Measurements from ENCODE around the gene PADI1.

The PADI1 gene

GRCh38 chr1:17274186-17275170, 69.5 kb downstream of the PADI1 start:
- DNase-seq, result no peak

GRCh38 chr1:17276568-17276967, 71.6 kb downstream of the PADI1 start:
- DNase-seq, result no peak

DNA sequence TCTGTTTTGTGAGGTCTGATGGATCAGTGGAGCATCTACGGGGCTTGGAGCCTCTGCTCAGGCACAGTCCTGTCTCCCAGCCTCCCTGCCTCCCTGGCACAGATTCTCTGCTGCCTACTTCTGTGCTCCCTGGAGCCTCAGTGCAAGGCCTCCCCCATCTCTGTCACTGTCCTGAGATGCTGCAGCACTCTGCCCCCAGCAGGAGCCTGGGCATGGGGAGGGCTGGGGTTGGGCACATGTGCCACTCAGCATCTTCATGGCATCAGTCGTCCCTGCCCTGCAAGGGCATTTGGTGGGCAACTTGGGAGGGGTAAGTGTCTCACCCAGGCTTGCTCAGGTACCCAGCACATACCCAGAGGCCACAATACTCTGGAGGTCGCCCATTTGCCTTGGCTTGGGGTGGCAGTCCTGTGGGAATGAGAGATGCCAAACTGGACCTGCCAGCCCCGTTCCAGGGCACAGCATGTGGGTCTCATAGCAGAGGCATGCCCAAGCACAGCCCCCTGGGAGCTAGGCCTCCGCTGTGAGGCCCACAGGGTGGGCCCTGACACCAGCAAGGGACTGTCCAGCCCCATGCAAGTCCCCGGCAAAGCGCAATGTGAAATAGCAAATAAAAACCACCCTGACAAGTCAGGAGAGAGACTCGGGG, 72.7 kb downstream of the PADI1 start:
- DNase-seq, result no peak

GRCh38 chr1:17278996-17279830, 74.3 kb downstream of the PADI1 start:
- no peak for DNase-seq

GRCh38 chr1:17280436-17280835, 75.5 kb downstream of the PADI1 start:
- no peak for DNase-seq

- no peak for DNase-seq
Observed at GRCh38 chr1:17280894-17281293, 76.0 kb downstream of the PADI1 start.

DNA sequence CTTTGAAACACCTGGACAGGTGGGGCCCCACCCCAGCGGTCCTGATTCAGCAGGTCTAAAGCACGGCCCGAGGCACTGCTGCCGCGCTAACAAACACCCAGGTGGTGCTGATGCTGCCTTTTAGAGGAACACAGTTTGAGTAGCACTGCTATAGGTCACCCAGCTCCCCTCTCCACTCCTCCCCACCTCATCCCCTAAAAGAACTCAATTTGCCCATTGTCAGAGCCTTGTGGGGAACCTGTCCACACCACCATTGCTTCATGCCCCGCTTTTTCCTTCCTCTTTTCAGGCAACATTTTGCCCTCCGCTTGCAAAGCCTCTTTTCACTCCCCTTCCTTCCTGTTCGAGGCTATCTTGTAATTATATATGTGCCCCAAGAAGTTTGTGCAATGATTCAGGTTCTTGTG, 76.8 kb downstream of the PADI1 start:
- no peak for DNase-seq

DNA sequence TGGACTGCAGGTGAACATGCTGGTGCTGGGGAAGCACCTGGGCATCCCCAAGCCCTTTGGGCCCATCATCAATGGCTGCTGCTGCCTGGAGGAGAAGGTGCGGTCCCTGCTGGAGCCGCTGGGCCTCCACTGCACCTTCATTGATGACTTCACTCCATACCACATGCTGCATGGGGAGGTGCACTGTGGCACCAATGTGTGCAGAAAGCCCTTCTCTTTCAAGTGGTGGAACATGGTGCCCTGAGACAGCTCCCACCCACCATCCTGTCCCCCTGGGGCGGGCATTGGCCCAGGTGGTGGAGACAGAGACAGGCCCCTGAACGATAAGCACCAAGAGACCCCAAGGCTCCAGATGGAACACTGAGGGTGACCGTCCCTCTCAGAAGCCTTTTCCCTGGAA, 77.9 kb downstream of the PADI1 start:
- DNase-seq, result no peak

DNA sequence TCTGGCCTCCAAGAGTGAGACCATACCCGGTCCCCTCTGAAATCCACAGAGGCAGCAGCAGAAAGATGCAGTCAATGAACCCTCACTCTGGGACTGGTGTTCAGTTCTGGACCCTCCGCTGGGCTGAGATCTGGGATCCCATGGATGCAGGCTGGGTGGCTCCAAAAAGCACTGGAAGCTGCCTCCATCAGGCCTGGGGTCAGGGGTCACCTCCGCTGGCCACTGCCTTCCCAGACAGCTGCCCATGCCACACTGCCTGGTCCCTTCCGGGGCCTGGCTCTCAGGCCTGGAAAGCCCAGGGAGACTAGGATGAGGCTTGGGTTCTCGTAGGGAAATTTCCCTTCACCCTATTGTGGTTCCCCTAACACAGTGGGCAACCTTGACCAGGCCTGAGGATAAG, 81.7 kb downstream of the PADI1 start:
- DNase-seq, result no peak

DNA sequence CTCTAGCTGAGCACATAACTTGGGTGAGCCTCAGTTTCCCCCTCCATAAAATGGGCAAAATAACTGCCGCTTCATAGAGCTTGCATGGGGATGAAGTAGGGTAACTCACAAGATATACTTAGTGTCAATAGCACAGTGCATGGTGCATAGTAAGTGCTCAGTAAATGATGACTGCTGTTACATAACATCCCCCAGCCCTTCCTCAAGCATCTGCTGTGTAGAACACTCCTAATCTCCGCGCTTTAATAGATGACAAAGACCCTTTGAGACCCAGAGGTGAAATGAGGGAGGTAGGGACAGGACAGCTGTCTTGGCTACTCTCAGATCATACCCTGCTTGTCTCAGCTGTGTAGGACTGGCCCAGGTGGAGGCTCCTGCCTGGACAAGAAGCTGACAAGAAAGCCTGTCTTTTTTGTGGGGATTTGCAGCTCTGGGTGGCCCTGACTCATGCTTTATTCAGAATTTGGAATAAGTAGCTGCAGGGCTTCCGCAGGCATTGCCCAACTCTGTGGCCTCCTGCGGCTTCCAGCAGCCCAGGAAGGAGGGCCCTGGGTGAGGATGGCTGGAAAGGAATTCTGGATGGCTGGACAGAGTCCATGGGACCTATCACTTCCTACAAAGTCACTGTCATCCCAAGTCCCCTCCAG, 82.3 kb downstream of the PADI1 start:
- no peak for DNase-seq

GRCh38 chr1:17289721-17290120, 84.8 kb downstream of the PADI1 start:
- DNase-seq, result no peak

GRCh38 chr1:17290553-17290952, 85.6 kb downstream of the PADI1 start:
- DNase-seq, result no peak

DNA sequence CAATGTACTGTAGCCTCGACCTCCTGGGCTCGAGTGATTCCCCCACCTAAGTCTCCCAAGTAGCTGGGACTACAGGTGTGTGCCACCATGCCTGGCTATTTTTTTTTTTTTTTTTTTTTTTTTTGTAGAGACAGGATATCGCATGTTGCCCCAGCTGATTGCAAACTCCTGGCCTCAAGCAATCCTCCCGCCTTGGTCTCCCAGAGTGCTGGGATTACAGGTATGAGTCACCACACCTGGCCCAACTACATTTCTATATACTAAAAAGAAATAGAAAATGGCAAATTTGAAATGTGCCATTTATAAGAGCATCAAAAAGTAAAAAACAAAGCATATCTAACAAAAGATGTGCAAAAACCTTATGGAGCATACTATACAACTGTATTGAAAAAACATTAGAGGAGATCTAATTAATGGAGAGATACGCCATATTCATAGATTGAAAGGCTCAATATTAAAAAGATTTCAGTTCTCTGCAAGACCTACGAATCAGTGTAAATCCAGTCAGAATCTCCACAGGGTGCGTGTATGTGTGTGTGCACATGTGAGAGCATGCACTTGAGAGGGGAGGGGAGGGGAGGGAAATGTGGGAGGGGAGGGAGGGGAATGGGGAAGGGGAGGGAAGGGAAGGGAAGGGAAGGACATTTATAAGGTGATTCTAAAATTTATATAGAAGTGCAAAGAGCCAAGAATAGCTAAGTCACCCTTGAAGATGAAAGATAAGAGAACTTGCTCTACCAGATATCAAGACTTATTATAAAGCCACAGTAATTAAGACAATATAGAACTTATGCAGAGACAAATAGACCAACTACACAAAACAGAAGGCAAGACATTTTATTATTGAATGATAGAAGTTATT, 87.6 kb downstream of the PADI1 start:
- no peak for DNase-seq

DNA sequence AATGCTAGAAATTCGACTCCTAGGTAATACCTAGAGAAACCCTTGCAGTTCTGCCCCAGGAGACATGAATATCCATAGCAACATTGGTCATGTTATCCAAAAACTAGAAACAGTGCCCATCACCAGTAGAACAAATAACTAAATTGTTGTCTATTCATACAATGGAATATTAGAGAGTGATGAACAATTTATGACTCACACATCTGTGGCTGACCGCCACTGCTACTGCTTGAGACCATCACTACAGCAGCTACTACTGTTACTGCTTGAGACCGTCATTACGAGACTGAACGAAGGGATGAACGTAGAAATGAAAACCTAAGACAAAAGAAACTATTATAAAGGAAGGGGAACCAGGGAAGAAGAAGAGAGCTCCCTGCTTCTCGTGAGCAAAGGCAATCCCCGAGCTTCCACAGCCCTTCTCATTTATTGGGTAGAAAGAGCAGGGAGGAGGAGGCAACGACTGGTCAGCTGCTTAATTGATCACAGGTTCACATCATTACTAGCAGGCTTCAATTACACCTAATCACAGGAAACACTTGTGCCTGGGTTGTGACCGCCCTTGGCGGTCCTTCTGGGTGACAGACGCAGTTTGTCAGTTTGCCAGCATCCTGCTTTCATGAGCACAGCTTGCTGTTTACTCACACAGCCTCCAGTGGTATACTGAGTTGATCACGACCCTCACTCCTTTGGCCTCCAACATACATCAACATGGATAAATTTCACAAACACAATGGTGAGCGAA, 88.9 kb downstream of the PADI1 start:
- DNase-seq, result no peak

- DNase-seq, result no peak
Observed at GRCh38 chr1:17295292-17295691, 90.4 kb downstream of the PADI1 start.
